Upper lobe of left lung (tissue), 4 donors: ENCODE measurements around the gene GRM5.

ENCODE experiments used
- EP300 ChIP-seq, 4 donors: sonication (generic); formaldehyde crosslinking; IDR thresholded peaks; one replicate each; pipeline ENCODE4 v1.5.1; 2017; ENCODE audit warnings: antibody characterized with exemption in 4 of 4, control low read depth in 2 of 4
- POLR2A ChIP-seq, 4 donors: fragments of 450-650 bp; IDR thresholded peaks; one replicate each; pipeline ENCODE4 v1.5.1; 2016 to 2017; ENCODE audit warnings: antibody characterized with exemption in 4 of 4, mild to moderate bottlenecking in 2 of 4
- POLR2AphosphoS5 ChIP-seq, 2 donors: sonication (generic); formaldehyde crosslinking; IDR thresholded peaks; one replicate each; pipeline ENCODE4 v1.5.1; 2017; ENCODE audit warnings: antibody characterized with exemption in 2 of 2
- TF ChIP-seq, protein P1 (sequence below), 6 experiments: fragments of 450-650 bp in 4 of 6; fragments of 200-600 bp in 2 of 6; sonication (generic) in 2 of 6; IDR thresholded peaks; one replicate each; pipeline ENCODE4 v1.5.1; 2016 to 2019; ENCODE audit warnings: antibody characterized with exemption in 6 of 6

DNA sequence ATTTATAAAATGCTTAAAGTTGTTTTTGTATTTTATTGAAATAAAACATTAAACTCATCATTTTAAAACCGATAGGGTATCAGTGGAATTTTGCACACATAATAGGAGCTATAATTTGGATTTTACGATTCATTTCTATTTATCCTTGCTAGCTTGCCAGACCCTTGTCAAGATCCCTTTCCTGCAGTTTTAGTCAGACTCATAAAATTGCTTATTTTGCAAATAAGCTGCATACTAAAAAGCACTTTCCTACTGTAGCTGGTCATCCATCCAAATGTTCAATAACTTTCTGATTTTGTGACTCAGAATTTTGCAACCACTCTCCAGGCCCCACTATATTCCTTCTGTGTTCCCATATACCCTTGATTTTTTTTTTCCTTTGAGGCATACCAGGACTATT lies 489.0 kb downstream of the GRM5 start:
- TF ChIP-seq, protein P1, sequence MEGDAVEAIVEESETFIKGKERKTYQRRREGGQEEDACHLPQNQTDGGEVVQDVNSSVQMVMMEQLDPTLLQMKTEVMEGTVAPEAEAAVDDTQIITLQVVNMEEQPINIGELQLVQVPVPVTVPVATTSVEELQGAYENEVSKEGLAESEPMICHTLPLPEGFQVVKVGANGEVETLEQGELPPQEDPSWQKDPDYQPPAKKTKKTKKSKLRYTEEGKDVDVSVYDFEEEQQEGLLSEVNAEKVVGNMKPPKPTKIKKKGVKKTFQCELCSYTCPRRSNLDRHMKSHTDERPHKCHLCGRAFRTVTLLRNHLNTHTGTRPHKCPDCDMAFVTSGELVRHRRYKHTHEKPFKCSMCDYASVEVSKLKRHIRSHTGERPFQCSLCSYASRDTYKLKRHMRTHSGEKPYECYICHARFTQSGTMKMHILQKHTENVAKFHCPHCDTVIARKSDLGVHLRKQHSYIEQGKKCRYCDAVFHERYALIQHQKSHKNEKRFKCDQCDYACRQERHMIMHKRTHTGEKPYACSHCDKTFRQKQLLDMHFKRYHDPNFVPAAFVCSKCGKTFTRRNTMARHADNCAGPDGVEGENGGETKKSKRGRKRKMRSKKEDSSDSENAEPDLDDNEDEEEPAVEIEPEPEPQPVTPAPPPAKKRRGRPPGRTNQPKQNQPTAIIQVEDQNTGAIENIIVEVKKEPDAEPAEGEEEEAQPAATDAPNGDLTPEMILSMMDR (IDR thresholded peaks at IDR 0.05) = no peak
- TF ChIP-seq POLR2A (IDR thresholded peaks at IDR 0.05) (no peak), EP300 (IDR thresholded peaks at IDR 0.05) (no peak), POLR2AphosphoS5 (IDR thresholded peaks at IDR 0.05) (no peak)
